WTC11 (cell line): ENCODE data around the gene DNAAF8. TPM values are rescaled to one million over a fixed set of nuclear protein-coding genes. Genes with fewer than 3 reads are reported as not detected.
A peak's percentile ranks its signal among the peaks of the same experiment; 100 is the strongest.

Source experiments
- ATAC-seq: fragments of 200-7000 bp; cut with Tn5 transposase; 2 replicates; pipeline ENCODE4 v1.10.0; 2021; ENCODE audit warnings: mild to moderate bottlenecking, moderate library complexity
- CTCF ChIA-PET: fragments of 300-600 bp; sonication (Branson Sonifier 250); formaldehyde crosslinking; loops from one replicate; lab custom pipeline; 2021; ENCODE audit warnings: antibody characterized with exemption; lab: Charles Lee
- POLR2A ChIA-PET: fragments of 350-600 bp; sonication (Branson Sonifier 250); formaldehyde crosslinking; loops from one replicate; lab custom pipeline; 2021; ENCODE audit warnings: antibody characterized with exemption; lab: Charles Lee
- DNase-seq: peaks from one replicate; pipeline ENCODE4 v3.0.0; 2021; ENCODE audit warnings: low spot score
- H3K27ac Mint-ChIP-seq: 2 replicates; pipeline ENCODE4 v1.8.0; 2021; ENCODE audit warnings: mixed read lengths
- H3K27me3 Mint-ChIP-seq: 2 replicates; pipeline ENCODE4 v1.8.0; 2021; ENCODE audit warnings: low read depth, mild to moderate bottlenecking, moderate library complexity, mixed read lengths
- H3K36me3 Mint-ChIP-seq: 2 replicates; pipeline ENCODE4 v1.8.0; 2021; ENCODE audit warnings: mixed read lengths
- H3K4me1 Mint-ChIP-seq: 2 replicates; pipeline ENCODE4 v1.8.0; 2022; ENCODE audit warnings: mixed read lengths
- H3K4me3 Mint-ChIP-seq: 2 replicates; pipeline ENCODE4 v1.8.0; 2021; ENCODE audit warnings: mild to moderate bottlenecking, moderate library complexity, mixed read lengths
- H3K9me3 Mint-ChIP-seq: 2 replicates; pipeline ENCODE4 v1.8.0; 2021; ENCODE audit warnings: mixed read lengths
- CDX4 ChIP-seq: fragments of 250-450 bp; sonication (Bioruptor Pico); IDR thresholded peaks from 2 replicates; pipeline ENCODE4 v1.9.0; 2021; ENCODE audit warnings: moderate library complexity, mild to moderate bottlenecking, inconsistent platforms, borderline replicate concordance
- CREM ChIP-seq: sonication (generic); formaldehyde crosslinking; IDR thresholded peaks from 2 replicates; pipeline ENCODE4 v1.8.1; 2022; ENCODE audit warnings: mild to moderate bottlenecking, missing genetic modification reagents, moderate library complexity
- FOXK1 ChIP-seq: sonication (generic); formaldehyde crosslinking; IDR thresholded peaks from 2 replicates; pipeline ENCODE4 v1.8.0; 2022; ENCODE audit warnings: mild to moderate bottlenecking, moderate library complexity, missing genetic modification reagents
- FOXP1 ChIP-seq: sonication (generic); formaldehyde crosslinking; IDR thresholded peaks from 2 replicates; pipeline ENCODE4 v1.8.0; 2022; ENCODE audit warnings: missing genetic modification reagents, mild to moderate bottlenecking, moderate library complexity, borderline replicate concordance
- GABPB1 ChIP-seq: sonication (generic); formaldehyde crosslinking; IDR thresholded peaks from 2 replicates; pipeline ENCODE4 v1.8.1; 2023; ENCODE audit warnings: mild to moderate bottlenecking, missing genetic modification reagents
- GRHL2 ChIP-seq: fragments of 250-450 bp; sonication (Bioruptor Pico); IDR thresholded peaks from 2 replicates; pipeline ENCODE4 v1.8.0; 2022; ENCODE audit warnings: mild to moderate bottlenecking, moderate library complexity; ENCODE audit not compliant: insufficient replicate concordance, severe bottlenecking
- HMGXB4 ChIP-seq: sonication (generic); formaldehyde crosslinking; IDR thresholded peaks from 2 replicates; pipeline ENCODE4 v1.8.1; 2023; ENCODE audit warnings: mild to moderate bottlenecking, moderate library complexity, missing genetic modification reagents
- IRF1 ChIP-seq: sonication (generic); formaldehyde crosslinking; IDR thresholded peaks from 2 replicates; pipeline ENCODE4 v1.8.0; 2023; ENCODE audit warnings: missing genetic modification reagents
- MAX ChIP-seq: sonication (generic); formaldehyde crosslinking; IDR thresholded peaks from 2 replicates; pipeline ENCODE4 v1.8.0; 2022; ENCODE audit warnings: mild to moderate bottlenecking, missing genetic modification reagents
- NFE2L1 ChIP-seq: sonication (generic); formaldehyde crosslinking; IDR thresholded peaks from 2 replicates; pipeline ENCODE4 v1.8.1; 2023; ENCODE audit warnings: missing genetic modification reagents
- PRDM15 ChIP-seq: sonication (generic); formaldehyde crosslinking; IDR thresholded peaks from 2 replicates; pipeline ENCODE4 v1.8.0; 2022; ENCODE audit warnings: missing genetic modification reagents
- PRRX2 ChIP-seq: fragments of 250-450 bp; sonication (Bioruptor Pico); IDR thresholded peaks from 2 replicates; pipeline ENCODE4 v1.8.0; 2021; ENCODE audit warnings: mild to moderate bottlenecking
- RELA ChIP-seq: sonication (generic); formaldehyde crosslinking; IDR thresholded peaks from 2 replicates; pipeline ENCODE4 v1.8.1; 2022; ENCODE audit warnings: missing genetic modification reagents, mild to moderate bottlenecking, borderline replicate concordance
- SMAD3 ChIP-seq: sonication (generic); formaldehyde crosslinking; IDR thresholded peaks from 2 replicates; pipeline ENCODE4 v1.8.0; 2022; ENCODE audit warnings: missing genetic modification reagents, mild to moderate bottlenecking, borderline replicate concordance
- TEAD4 ChIP-seq: sonication (generic); formaldehyde crosslinking; IDR thresholded peaks from 2 replicates; pipeline ENCODE4 v1.8.0; 2022; ENCODE audit warnings: mild to moderate bottlenecking, missing genetic modification reagents
- TP53 ChIP-seq: sonication (generic); formaldehyde crosslinking; IDR thresholded peaks from 2 replicates; pipeline ENCODE4 v1.8.1; 2023; ENCODE audit warnings: mild to moderate bottlenecking, missing genetic modification reagents
- ZBTB43 ChIP-seq: sonication (generic); formaldehyde crosslinking; IDR thresholded peaks from 2 replicates; pipeline ENCODE4 v1.8.1; 2023; ENCODE audit warnings: mild to moderate bottlenecking, missing genetic modification reagents
- ZMAT4 ChIP-seq: fragments of 250-450 bp; sonication (Bioruptor Pico); IDR thresholded peaks from 2 replicates; pipeline ENCODE4 v1.9.0; 2021; ENCODE audit warnings: mild to moderate bottlenecking
- ZNF317 ChIP-seq: sonication (generic); formaldehyde crosslinking; IDR thresholded peaks from 2 replicates; pipeline ENCODE4 v1.8.1; 2023; ENCODE audit warnings: low read depth, mild to moderate bottlenecking, moderate library complexity, missing genetic modification reagents, borderline replicate concordance
- ZNF416 ChIP-seq: fragments of 250-450 bp; sonication (Bioruptor Pico); IDR thresholded peaks from 2 replicates; pipeline ENCODE4 v1.9.0; 2021; ENCODE audit warnings: mild to moderate bottlenecking, inconsistent platforms
- total RNA-seq: library from RNA; stranded (reverse); gene quantifications from 3 replicates; pipeline ENCODE4 v1.2.3, GENCODE V29; 2021

Gene DNAAF8
- total RNA-seq, 1 experiment from 2014 or later, result 0.09 TPM

GRCh38 chr16:4768549-4769305, 34.4 kb downstream of the DNAAF8 start (continued):
- no peak for TF ChIP-seq PRDM15 (CRISPR knock-in tag)
- no peak for TF ChIP-seq TEAD4 (CRISPR knock-in tag)
- TF ChIP-seq GABPB1 (CRISPR knock-in tag), result peak; percentile 30; the same call in 1 of the 2 replicates
- no peak for TF ChIP-seq PRRX2 (CRISPR knock-in tag)
- TF ChIP-seq FOXP1 (CRISPR knock-in tag), result no peak
- no peak for TF ChIP-seq ZNF317
- TF ChIP-seq CDX4 (CRISPR knock-in tag), result no peak
- peak; percentile 62; the same call in 1 of the 2 replicates for TF ChIP-seq FOXK1 (CRISPR knock-in tag)
- TF ChIP-seq TP53 (CRISPR knock-in tag), result no peak
- TF ChIP-seq HMGXB4 (CRISPR knock-in tag), result no peak

- peak overlapping the region; percentile 48 for H3K27ac Mint-ChIP-seq
- no peaks in the 10 kb centered on the region for H3K9me3 Mint-ChIP-seq
- ATAC-seq, result no peak
- H3K4me1 Mint-ChIP-seq, result peaks cover 17% of the 10 kb centered on the region
- peak overlapping the region; percentile 86 for H3K4me3 Mint-ChIP-seq
- H3K27me3 Mint-ChIP-seq, result no peaks in the 10 kb centered on the region
- CTCF ChIA-PET, result interaction anchor here (0.9 to 1.5 kb wide), 6 partner anchors 9 to 87 kb away, joined by 3 to 7 read pairs (median 4); partner anchors contain the start of genes ANKS3 and DNAAF8
- POLR2A ChIA-PET, result interaction anchor here (1.4 to 3.1 kb wide), 2 partner anchors 33 to 35 kb away, joined by 7 to 16 read pairs; partner anchors contain the start of genes ANKS3, DNAAF8 and ROGDI
- no peak for TF ChIP-seq MAX (CRISPR knock-in tag)
- TF ChIP-seq NFE2L1 (CRISPR knock-in tag), result no peak
- no peak for TF ChIP-seq ZMAT4 (CRISPR knock-in tag)
- no peak for TF ChIP-seq FOXP1 (CRISPR knock-in tag)
- TF ChIP-seq GRHL2 (CRISPR knock-in tag), result no peak
- no peak for TF ChIP-seq RELA (CRISPR knock-in tag)
- TF ChIP-seq SMAD3 (CRISPR knock-in tag), result no peak
- TF ChIP-seq IRF1 (CRISPR knock-in tag), result no peak
- no peak for TF ChIP-seq ZNF416 (CRISPR knock-in tag)
- TF ChIP-seq ZBTB43 (CRISPR knock-in tag), result no peak
- TF ChIP-seq CREM, result no peak
- DNase-seq, result no peak
- H3K36me3 Mint-ChIP-seq, result no peaks in the 10 kb centered on the region
Measured at GRCh38 chr16:4769306-4769638, 34.9 kb downstream of the DNAAF8 start.
